ENCODE results near the gene DNASE1L3.

DNA sequence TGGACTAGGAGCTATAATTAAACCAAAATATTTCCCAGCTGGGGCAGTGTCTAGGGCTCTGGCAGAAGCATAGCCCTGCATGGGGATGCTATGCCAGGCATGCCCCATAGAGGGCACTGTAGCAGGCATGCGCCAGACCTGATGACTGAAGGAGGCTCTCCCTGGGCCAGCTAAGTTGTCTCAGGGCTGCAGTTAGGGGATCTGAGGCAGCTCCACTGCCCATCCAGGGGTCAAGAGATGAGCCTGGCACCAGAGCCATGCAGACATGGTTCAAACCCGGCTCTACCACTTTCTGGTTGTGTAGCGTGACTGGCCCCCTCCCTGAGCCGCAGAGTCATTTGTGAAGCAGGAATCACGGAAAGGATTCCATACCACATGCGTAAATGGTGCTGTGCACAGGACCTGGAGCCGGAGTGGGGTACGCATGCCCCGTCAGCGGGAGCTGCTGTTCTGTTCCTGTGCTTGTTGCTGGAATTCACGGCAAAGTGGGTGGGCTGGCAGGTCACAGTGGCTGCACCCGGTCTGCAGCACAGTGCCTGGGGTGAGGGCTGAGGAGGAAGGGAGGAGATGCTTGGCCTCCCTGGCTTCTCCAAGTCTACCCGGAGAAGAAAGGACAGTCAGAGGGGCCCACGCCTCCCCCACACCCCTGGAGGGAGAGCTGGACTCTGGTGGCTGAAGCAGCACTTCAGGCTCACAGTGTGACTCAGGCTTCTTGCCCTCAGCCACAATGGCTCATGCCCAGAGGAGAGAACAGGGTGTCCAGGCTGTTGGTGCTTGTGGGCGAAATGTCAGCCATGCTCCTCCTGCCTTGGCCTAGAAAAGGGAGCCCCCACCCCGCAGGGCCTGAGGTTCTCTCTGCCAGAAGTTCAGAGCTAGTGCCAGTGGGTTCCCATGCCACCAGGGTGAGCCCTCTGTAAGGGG is 43.1 kb downstream of the DNASE1L3 start:
- TF ChIP-seq EZH2 (IDR thresholded peaks at IDR 0.05; ENCODE audit: borderline replicate concordance, insufficient read depth, low read length, poor library complexity, severe bottlenecking) (no peak), SMC3 (conservative IDR thresholded peaks at IDR 0.05; ENCODE audit: poor library complexity) (no peak), TAF1 (IDR thresholded peaks at IDR 0.05; ENCODE audit: low read depth) (no peak), RAD21 (conservative IDR thresholded peaks at IDR 0.05) (no peak), MXI1 (conservative IDR thresholded peaks at IDR 0.05; ENCODE audit: poor library complexity, severe bottlenecking) (no peak), POLR2AphosphoS5 (IDR thresholded peaks at IDR 0.05) (no peak), EP300 (conservative IDR thresholded peaks at IDR 0.05; ENCODE audit: poor library complexity, severe bottlenecking) (no peak)
- TF ChIP-seq, protein P1, sequence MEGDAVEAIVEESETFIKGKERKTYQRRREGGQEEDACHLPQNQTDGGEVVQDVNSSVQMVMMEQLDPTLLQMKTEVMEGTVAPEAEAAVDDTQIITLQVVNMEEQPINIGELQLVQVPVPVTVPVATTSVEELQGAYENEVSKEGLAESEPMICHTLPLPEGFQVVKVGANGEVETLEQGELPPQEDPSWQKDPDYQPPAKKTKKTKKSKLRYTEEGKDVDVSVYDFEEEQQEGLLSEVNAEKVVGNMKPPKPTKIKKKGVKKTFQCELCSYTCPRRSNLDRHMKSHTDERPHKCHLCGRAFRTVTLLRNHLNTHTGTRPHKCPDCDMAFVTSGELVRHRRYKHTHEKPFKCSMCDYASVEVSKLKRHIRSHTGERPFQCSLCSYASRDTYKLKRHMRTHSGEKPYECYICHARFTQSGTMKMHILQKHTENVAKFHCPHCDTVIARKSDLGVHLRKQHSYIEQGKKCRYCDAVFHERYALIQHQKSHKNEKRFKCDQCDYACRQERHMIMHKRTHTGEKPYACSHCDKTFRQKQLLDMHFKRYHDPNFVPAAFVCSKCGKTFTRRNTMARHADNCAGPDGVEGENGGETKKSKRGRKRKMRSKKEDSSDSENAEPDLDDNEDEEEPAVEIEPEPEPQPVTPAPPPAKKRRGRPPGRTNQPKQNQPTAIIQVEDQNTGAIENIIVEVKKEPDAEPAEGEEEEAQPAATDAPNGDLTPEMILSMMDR (IDR thresholded peaks at IDR 0.05; ENCODE audit: poor library complexity, severe bottlenecking) = peak; percentile 28

All from neural cell (in vitro differentiated cells).